ENCODE results near the gene VWA2. TPM values are rescaled to one million over a fixed set of nuclear protein-coding genes. Genes with fewer than 3 reads are reported as not detected.
"Not testable (repeated sequence)": the region's sequence is repeated elsewhere in the genome, so short reads cannot be mapped to it uniquely, and the experiment has no call there.

Gene VWA2
- total RNA-seq, 2 donors from 2014 or later, result not detected

DNA sequence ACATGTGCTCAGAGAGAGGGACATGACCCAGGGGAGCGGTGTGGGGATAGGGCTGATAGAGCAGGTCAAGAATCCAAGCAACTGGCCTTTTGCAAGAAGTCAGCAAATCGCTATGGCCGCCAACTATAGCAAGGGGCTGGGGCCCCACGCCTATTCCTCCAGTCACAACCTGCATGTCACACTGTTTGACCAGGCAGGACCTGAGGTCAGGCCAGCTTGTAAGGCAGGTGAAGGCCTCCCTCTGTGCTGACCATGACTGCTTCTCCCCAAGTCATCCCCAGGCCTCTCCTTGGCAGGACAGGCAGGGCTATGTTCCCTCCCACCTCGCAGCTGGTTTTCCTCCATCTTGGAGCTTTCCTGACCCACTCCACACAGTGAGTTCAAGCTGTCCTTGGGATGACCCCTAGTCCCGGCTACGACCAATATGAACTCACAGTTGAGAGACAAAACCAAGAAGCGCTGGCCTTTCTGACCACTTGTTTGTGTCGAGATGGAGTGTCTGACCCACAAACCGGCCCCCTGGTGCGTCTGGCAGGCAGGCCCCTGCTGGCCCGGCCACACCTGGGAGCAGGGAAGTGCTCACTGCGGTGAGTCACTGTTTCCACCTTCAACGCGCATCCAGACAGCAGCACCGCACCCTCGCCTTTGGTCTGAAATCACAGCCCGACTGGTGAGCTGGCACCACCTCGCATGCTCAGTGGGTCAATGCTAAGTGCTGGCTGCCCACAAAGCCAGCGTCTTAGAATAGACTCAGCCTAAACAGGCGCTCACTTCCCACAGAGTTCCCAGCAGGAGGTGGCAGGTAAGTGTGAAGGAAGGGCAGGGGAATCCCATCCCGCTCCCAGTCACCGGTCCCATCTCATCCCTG lies 81.4 kb downstream of the VWA2 start:
- Mint-ChIP-seq H3K4me3 (no peak overlapping the region), H3K4me1 (no peaks in the 10 kb centered on the region), H3K27me3 (peaks cover 15% of the 10 kb centered on the region), H3K36me3 (ENCODE audit: low read depth) (no peaks in the 10 kb centered on the region), H3K27ac (no peak overlapping the region), H3K9me3 (no peaks in the 10 kb centered on the region)
- ATAC-seq (replicated peaks), result no peak

DNA sequence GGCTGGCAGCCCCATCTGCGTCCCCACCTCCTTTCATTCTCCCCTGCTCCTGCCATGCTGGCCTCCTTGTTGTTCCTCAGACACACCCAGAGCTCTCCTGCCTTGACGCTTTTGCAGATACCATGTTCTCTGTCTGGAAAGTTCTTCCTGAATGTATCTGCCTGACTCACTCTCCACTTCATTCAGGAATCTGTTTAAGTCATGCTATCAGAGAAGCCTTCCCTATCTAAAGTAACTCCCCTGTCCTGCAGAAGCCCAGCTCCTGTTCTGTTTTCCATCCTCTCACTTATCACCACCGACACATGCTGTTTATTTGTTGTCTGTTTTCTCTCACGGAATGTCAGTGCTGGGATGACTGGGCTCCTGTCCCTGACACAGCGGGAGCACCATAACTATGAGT lies 83.3 kb downstream of the VWA2 start:
- no peak for ATAC-seq (replicated peaks)
- Mint-ChIP-seq H3K27me3 (peaks cover 9% of the 10 kb centered on the region), H3K36me3 (ENCODE audit: low read depth) (no peaks in the 10 kb centered on the region), H3K4me1 (no peaks in the 10 kb centered on the region), H3K4me3 (no peak overlapping the region), H3K9me3 (no peaks in the 10 kb centered on the region), H3K27ac (no peak overlapping the region)

DNA sequence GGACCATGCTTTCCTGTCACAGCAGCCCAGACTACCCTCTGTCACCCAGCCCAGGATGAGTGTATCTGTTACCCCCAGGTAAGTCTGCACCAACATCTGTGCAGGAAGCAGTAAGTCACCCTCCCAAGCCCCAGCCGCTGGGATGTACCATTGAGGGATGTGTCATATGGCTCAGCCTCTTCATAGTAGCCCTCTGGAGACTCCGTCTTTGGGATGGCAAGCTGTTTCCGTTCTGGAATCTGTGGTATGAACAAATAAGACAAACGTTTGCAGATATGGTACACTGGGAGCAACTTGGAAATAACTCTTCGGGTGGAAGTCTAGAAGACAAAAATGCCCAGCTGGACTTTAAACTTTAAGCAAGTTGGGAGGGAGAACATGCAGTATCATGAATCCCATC lies 84.0 kb downstream of the VWA2 start:
- H3K9me3 Mint-ChIP-seq, result no peaks in the 10 kb centered on the region
- no peak for ATAC-seq (replicated peaks)
- no peaks in the 10 kb centered on the region for H3K36me3 Mint-ChIP-seq (ENCODE audit: low read depth)
- peaks cover 9% of the 10 kb centered on the region for H3K27me3 Mint-ChIP-seq
- no peak overlapping the region for H3K4me3 Mint-ChIP-seq
- no peak overlapping the region for H3K27ac Mint-ChIP-seq
- H3K4me1 Mint-ChIP-seq, result no peaks in the 10 kb centered on the region

DNA sequence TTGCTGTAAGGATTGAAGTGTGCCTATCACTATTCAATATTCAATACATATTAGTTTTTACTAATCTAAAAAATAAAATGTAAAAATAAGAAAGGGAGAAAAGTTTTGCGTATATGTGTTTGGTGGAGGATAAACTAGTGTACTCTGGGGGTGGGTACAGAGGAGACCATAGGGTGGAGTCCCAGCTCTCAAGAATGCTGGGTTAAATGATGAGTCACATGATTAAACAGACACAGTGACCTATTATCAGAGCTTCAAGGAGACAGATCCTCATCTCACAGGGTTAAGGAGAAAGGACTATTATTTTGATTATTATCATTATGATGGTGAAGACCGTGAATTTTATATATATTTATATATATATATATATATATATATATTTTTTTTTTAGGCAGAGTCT lies 87.7 kb downstream of the VWA2 start:
- H3K4me1 Mint-ChIP-seq, result no peaks in the 10 kb centered on the region
- H3K9me3 Mint-ChIP-seq, result no peaks in the 10 kb centered on the region
- no peak for ATAC-seq (replicated peaks)
- H3K27me3 Mint-ChIP-seq, result no peaks in the 10 kb centered on the region
- no peaks in the 10 kb centered on the region for H3K36me3 Mint-ChIP-seq (ENCODE audit: low read depth)
- H3K4me3 Mint-ChIP-seq, result no peak overlapping the region
- H3K27ac Mint-ChIP-seq, result no peak overlapping the region

DNA sequence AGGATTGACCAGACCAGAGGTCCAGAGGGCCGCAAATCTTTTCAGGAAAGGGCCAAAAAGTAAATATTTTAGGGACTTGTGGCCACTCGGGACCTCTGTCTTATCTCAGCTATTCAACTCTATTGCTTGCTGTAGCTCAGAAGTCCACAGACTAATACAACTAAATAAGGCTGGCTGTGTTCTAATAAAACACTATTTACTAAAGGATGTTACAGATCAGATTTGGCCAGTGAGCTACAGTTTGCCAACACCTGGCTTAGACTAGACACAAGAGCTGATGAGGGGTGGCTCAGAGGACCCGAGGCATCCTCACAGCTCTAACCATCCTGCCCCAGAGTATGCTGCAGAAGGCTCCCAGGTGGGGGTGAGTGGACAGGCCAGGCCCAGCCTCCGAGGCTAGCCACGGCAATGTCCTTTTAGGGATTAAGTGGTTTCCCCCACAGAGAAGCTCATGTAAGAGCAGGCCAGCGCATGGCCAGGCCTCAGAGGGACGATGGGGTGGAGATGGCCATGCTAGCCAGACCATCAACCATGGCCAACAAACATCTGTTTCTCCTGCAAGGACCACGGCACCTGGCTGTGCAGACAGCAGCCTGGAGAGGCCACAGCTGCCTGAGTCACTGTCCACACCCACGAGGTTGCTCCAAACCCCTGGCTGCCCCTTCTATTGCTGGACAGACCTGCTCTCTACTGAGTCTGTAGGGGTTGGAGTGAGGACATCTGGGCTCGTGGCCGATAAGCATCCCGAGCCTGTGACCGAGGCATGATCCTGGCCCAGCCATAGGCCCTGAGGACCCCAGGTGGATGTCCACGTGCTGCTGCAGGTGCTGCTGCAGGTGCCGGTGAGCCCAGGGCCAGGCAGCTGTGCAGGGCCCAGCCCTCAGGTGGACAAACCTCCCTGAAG lies 88.7 kb downstream of the VWA2 start:
- Mint-ChIP-seq H3K9me3 (no peaks in the 10 kb centered on the region), H3K4me1 (no peaks in the 10 kb centered on the region), H3K27ac (no peak overlapping the region), H3K27me3 (no peaks in the 10 kb centered on the region), H3K4me3 (no peak overlapping the region), H3K36me3 (ENCODE audit: low read depth) (no peaks in the 10 kb centered on the region)
- ATAC-seq (replicated peaks), result no peak

DNA sequence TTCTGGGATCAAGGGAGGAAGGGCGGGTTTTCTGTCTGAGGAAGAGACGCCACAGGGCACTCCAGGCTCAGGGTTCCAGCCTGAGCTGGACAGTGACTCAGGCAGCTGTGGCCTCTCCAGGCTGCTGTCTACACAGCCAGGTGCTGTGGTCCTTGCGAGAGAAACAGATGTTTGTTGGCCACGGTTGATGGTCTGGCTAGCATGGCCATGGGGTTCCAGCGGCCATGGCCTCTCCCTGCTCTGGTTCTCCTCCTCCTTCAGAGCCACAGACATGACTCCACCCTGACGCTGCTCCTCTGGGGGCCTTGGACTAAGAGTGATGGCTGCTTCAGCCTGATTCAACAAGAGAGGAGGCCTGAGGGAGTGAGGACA lies 89.4 kb downstream of the VWA2 start:
- H3K4me3 Mint-ChIP-seq, result no peak overlapping the region
- ATAC-seq (replicated peaks), result no peak

DNA sequence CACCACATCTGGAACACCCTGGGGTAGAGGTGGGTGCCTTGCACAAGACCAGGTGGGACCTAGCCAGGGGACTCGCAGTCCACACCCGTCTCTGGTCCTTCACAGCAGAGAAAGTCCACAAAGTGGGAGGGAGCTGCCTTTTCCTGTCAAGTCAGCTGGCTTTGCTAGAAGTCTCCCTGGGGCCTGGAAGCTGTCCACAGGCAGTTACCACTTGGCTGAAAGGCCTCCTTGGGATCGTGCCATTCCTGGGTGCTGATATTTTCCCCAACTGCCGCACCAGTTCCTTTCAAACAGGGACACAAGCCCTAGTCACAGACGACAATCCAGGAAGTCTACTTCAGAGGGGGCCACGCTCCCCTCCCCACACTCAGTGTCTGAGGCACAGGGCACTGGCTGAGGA lies 89.8 kb downstream of the VWA2 start:
- Mint-ChIP-seq H3K9me3 (no peaks in the 10 kb centered on the region), H3K36me3 (ENCODE audit: low read depth) (no peaks in the 10 kb centered on the region), H3K27ac (no peak overlapping the region), H3K27me3 (no peaks in the 10 kb centered on the region), H3K4me3 (no peak overlapping the region), H3K4me1 (no peaks in the 10 kb centered on the region)
- no peak for ATAC-seq (replicated peaks)

More for the DNA sequence above, 89.4 kb downstream of the VWA2 start:
- Mint-ChIP-seq H3K9me3 (no peaks in the 10 kb centered on the region), H3K4me1 (no peaks in the 10 kb centered on the region), H3K27me3 (no peaks in the 10 kb centered on the region), H3K36me3 (ENCODE audit: low read depth) (no peaks in the 10 kb centered on the region), H3K27ac (no peak overlapping the region)

DNA sequence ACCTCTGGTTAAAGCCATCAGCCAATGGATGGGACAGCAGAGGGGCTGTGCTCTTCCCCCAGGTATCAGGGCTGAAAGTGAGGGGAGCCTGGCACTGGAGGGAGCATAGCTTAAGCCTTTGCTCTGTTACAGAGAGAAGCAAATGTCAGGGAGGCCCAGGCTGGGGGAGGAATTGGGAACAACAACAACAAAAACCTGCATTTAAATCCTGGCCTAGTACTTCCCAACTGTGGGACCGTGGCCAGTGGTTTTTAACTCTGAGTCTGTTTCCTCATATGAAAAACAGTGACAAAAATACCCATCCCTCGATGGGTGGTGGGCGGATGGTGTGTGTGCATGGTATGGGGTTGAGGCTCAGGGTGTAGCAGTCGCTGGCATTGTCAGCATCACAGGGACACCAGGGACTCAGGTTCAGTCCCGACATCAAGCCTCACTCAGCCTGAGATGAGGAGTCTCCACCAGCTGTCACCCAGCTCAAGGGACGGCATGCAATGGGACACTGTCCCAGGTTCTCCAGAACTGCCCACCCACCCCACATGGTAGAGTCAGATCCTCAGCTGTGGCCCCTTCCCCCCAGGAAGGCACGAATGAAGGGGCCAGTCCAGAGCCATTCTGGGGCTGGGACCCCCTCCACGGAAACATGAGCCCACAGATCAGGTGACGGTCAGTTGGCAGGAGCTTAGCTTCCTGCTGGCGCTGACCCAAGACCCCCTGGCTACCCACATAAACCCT lies 90.7 kb downstream of the VWA2 start:
- no peak overlapping the region for H3K4me3 Mint-ChIP-seq
- no peak overlapping the region for H3K27ac Mint-ChIP-seq
- H3K36me3 Mint-ChIP-seq (ENCODE audit: low read depth), result no peaks in the 10 kb centered on the region
- no peaks in the 10 kb centered on the region for H3K4me1 Mint-ChIP-seq
- no peaks in the 10 kb centered on the region for H3K27me3 Mint-ChIP-seq
- no peak for ATAC-seq (replicated peaks)
- no peaks in the 10 kb centered on the region for H3K9me3 Mint-ChIP-seq

DNA sequence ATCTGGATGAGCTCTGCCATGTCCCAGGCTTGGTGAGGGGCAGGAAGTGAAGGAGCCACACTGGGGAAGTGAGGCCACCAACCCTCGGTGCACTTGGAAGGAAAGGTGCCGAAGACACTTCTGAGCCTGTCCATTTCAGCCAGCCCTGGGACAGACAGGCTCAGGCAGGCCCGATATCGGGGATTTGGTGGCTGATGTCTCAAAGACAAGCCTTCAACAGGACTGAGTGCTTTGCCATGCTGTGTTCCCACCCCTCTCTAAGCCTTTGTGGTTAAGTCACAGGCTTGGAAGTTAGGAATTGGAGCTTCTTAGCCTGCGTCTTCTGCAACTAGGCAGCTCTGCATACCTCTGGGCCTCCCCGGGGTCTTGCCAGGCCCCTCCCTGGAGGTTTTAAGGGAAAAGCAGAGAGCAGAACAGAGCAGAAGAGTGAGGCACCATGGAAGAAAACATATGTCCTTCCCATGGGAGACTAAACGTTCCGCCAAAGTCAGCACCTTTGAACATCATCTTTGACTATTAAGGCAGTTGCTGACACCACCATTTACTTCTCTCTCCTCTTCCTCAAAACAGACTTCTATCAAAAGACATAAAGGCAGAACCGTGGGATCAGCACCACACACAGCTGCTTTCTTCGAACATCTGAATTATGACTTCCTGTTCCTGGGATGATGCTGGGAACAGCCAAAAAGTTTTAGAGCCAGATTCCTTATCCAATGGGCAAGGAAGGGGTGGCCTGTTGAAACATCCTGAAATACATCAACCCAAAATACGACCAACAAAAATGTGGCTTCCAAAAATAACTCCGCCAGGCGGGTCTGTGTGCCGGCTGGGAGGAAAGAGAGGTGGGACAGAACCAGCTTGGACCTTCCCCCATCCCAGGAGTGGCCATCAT lies 93.5 kb downstream of the VWA2 start:
- H3K4me3 Mint-ChIP-seq, result no peak overlapping the region
- no peaks in the 10 kb centered on the region for H3K4me1 Mint-ChIP-seq
- no peaks in the 10 kb centered on the region for H3K27me3 Mint-ChIP-seq
- no peak for ATAC-seq (replicated peaks)
- no peaks in the 10 kb centered on the region for H3K9me3 Mint-ChIP-seq
- no peaks in the 10 kb centered on the region for H3K36me3 Mint-ChIP-seq (ENCODE audit: low read depth)
- no peak overlapping the region for H3K27ac Mint-ChIP-seq

DNA sequence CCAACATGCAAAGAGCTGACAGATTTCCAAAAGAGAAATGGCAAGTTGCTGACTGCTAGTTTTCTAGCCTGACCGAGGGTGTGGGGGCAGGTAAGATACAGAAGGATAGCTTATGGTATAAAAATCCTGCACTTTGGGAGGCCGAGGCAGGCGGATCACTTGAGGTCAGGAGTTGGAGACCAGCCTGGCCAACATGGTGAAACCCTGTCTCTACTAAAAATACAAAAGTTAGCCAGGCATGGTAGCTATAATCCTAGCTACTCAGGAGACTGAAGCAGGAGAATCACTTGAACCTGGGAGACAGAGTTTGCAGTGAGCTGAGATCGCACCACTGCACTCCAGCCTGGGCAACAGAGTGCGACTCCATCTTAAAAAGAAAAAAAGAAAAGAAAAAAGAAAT lies 94.4 kb downstream of the VWA2 start:
- H3K4me1 Mint-ChIP-seq; ATAC-seq (replicated peaks); H3K27ac Mint-ChIP-seq; H3K27me3 Mint-ChIP-seq; H3K4me3 Mint-ChIP-seq; H3K36me3 Mint-ChIP-seq (ENCODE audit: low read depth); H3K9me3 Mint-ChIP-seq: not testable (repeated sequence)

DNA sequence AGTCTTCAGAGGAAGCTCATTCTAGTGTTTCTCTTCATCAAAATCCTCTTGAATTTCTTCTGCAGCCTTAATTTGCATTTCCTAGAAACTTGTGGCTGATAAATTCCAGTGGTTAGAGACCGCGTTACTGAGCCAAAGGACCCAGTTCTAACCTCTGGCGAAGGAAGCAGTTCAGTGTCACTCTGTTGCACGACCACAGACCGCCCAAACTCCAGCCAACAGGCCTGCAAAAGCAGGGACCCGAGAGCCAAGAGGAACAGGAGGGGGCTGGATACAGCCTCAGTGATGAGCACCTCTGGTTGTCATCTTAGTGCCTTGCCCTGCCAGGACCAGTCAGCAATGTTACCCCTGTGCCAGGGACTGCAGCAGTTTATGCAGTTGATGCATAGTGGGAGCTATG lies 95.2 kb downstream of the VWA2 start:
- Mint-ChIP-seq H3K4me1 (no peaks in the 10 kb centered on the region), H3K9me3 (no peaks in the 10 kb centered on the region), H3K27me3 (no peaks in the 10 kb centered on the region), H3K27ac (no peak overlapping the region), H3K4me3 (no peak overlapping the region), H3K36me3 (ENCODE audit: low read depth) (no peaks in the 10 kb centered on the region)
- ATAC-seq (replicated peaks), result no peak

DNA sequence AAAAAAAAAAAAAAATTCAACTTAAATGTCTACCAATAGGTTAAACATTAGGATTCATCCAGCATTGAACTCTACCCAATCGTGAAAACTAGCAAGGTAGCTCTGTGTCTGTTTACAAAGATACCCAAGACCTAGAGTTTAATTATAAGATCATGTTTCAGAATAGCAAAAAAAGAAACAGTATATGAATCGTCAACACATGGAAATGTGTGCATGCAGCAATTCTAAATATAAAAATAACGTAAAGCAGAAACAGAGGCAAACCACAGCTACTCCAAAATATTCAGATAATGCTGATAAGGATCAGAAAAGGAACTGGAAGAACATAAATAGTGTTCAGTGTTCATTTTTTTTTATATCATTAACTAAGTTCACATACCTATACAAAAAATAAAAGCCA lies 96.6 kb downstream of the VWA2 start:
- Mint-ChIP-seq H3K9me3 (no peaks in the 10 kb centered on the region), H3K4me1 (no peaks in the 10 kb centered on the region), H3K27ac (no peak overlapping the region), H3K27me3 (no peaks in the 10 kb centered on the region), H3K36me3 (ENCODE audit: low read depth) (no peaks in the 10 kb centered on the region), H3K4me3 (no peak overlapping the region)
- ATAC-seq (replicated peaks), result no peak

DNA sequence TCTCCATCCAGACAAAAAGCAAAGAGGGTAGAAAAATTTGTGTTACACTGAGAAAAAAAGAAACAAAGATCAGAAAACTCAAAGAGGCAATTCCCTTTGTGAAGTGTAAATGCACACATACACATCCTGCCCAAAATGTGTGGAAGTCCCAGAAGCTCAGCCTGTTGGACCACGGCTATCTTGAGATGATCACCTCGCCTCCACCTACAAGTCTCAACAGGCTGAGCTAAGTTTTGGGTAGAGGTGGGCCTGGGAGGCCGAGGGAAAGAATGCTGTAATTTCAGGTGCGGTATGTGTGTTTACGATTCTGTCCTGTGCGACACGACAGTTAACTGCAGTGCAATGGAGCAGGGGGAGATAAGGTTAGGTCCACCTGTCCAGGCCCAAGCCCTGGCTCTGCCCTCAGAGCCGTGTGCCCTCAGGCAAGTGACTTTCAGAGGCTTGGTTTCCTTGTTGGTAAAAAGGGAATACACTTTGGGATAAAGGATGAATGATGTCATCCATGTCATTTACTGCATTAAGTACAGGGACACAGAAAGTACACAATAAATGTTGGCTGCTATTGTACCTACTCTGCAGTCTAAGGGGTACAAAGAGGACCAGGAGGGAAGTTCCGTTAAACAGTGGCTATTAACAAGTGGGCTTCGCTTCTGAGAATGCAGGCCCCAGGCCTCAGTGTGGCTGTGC lies 97.9 kb downstream of the VWA2 start:
- ATAC-seq (replicated peaks), result no peak
- Mint-ChIP-seq H3K27me3 (no peaks in the 10 kb centered on the region), H3K36me3 (ENCODE audit: low read depth) (no peaks in the 10 kb centered on the region), H3K4me1 (no peaks in the 10 kb centered on the region), H3K4me3 (no peak overlapping the region), H3K27ac (peak overlapping the region; percentile 59), H3K9me3 (no peaks in the 10 kb centered on the region)
